NCI-H2029 treated with DMSO at 0.1 percent for 48 hours (cell line): ENCODE measurements around the gene INPP5E.

Source experiments
- DNase-seq: peaks from one replicate; lab custom pipeline; 2025; lab: John Stamatoyannopoulos, UW

Gene INPP5E

GRCh38 chr9:136403538-136403914, 36.1 kb downstream of the INPP5E start:
- DNase-seq, result no peak

- DNase-seq, result no peak
Observed at GRCh38 chr9:136402067-136402466, 37.6 kb downstream of the INPP5E start.

GRCh38 chr9:136401173-136401922, 38.3 kb downstream of the INPP5E start:
- no peak for DNase-seq

- DNase-seq, result peak; percentile 60
Observed at GRCh38 chr9:136400038-136400834, 39.4 kb downstream of the INPP5E start, which contains the start of gene SNAPC4. Gene SNAPC4 (minus strand): TSS chr9:136400170. CDS start chr9:136398428, 1,742 bp downstream.

GRCh38 chr9:136399176-136400037, 40.2 kb downstream of the INPP5E start:
- DNase-seq, result no peak

- no peak for DNase-seq
Observed at GRCh38 chr9:136398286-136398685, 41.4 kb downstream of the INPP5E start.

GRCh38 chr9:136397643-136398042, 42.0 kb downstream of the INPP5E start:
- no peak for DNase-seq

- DNase-seq, result no peak
Observed at GRCh38 chr9:136396219-136396515, 43.5 kb downstream of the INPP5E start.

GRCh38 chr9:136395345-136396218, 44.1 kb downstream of the INPP5E start:
- DNase-seq, result no peak

- no peak for DNase-seq
Observed at GRCh38 chr9:136395020-136395340, 44.7 kb downstream of the INPP5E start.

- no peak for DNase-seq
Observed at GRCh38 chr9:136394312-136395019, 45.2 kb downstream of the INPP5E start.

- DNase-seq, result no peak
Observed at GRCh38 chr9:136393531-136393930, 46.1 kb downstream of the INPP5E start.

- no peak for DNase-seq
Observed at GRCh38 chr9:136392538-136393449, 46.9 kb downstream of the INPP5E start.

GRCh38 chr9:136391737-136392537, 47.7 kb downstream of the INPP5E start:
- no peak for DNase-seq

GRCh38 chr9:136389396-136389795, 50.2 kb downstream of the INPP5E start:
- DNase-seq, result no peak

GRCh38 chr9:136387217-136387616, 52.4 kb downstream of the INPP5E start:
- no peak for DNase-seq

GRCh38 chr9:136386018-136386417, 53.6 kb downstream of the INPP5E start:
- DNase-seq, result no peak

- DNase-seq, result no peak
Observed at GRCh38 chr9:136385015-136385414, 54.6 kb downstream of the INPP5E start.

- DNase-seq, result no peak
Observed at GRCh38 chr9:136383436-136383835, 56.2 kb downstream of the INPP5E start.
